IMR-90 (cell line): ENCODE data around the gene CDC26.
"Not testable (repeated sequence)": the region's sequence is repeated elsewhere in the genome, so short reads cannot be mapped to it uniquely, and the experiment has no call there.

ENCODE experiments used
- CTCF ChIP-seq: conservative IDR thresholded peaks from 2 replicates; pipeline ENCODE4 v1.5.1; 2012; ENCODE audit warnings: mild to moderate bottlenecking, low read depth, low read length, improper control_type of control experiment
- RAD21 ChIP-seq: IDR thresholded peaks from 2 replicates; pipeline ENCODE4 v1.6.1; 2012; ENCODE audit warnings: low read length, improper control_type of control experiment

GRCh38 chr9:113296247-113296646 lies 20.9 kb upstream of the CDC26 start:
- TF ChIP-seq CTCF, RAD21: not testable (repeated sequence)
